Activated CD8-positive, alpha-beta T cell treated with anti-CD3 and anti-CD28 coated beads for 36 hours (primary cell): Measurements from ENCODE around the gene ACSM3. TPM values are rescaled to one million over a fixed set of nuclear protein-coding genes. Genes with fewer than 3 reads are reported as not detected.

ENCODE experiments used
- ATAC-seq: fragments of 200-7000 bp; cut with Tn5 transposase; one replicate; pipeline ENCODE4 v1.10.0; 2021; ENCODE audit warnings: mild to moderate bottlenecking, moderate library complexity
- CTCF ChIA-PET: fragments of 350-600 bp; sonication (Branson Sonifier 250); formaldehyde crosslinking; loops from one replicate; lab custom pipeline; 2021; ENCODE audit warnings: antibody characterized with exemption; lab: Charles Lee
- POLR2A ChIA-PET: fragments of 350-600 bp; sonication (Branson Sonifier 250); formaldehyde crosslinking; loops from one replicate; lab custom pipeline; 2021; ENCODE audit warnings: antibody characterized with exemption; lab: Charles Lee
- DNase-seq: peaks from one replicate; pipeline ENCODE4 v3.0.0-alpha.2; 2020
- H3K27ac Mint-ChIP-seq: one replicate; pipeline ENCODE4 v1.8.0; 2021; ENCODE audit warnings: mild to moderate bottlenecking, mixed read lengths
- H3K27me3 Mint-ChIP-seq: one replicate; pipeline ENCODE4 v1.8.0; 2021; ENCODE audit warnings: mixed read lengths
- H3K36me3 Mint-ChIP-seq: one replicate; pipeline ENCODE4 v1.8.0; 2021; ENCODE audit warnings: low read depth, mixed read lengths
- H3K4me1 Mint-ChIP-seq: one replicate; pipeline ENCODE4 v1.8.0; 2021; ENCODE audit warnings: low read depth, mixed read lengths
- H3K4me3 Mint-ChIP-seq: one replicate; pipeline ENCODE4 v1.8.0; 2021; ENCODE audit warnings: mild to moderate bottlenecking, moderate library complexity, mixed read lengths
- H3K9me3 Mint-ChIP-seq: one replicate; pipeline ENCODE4 v1.8.0; 2021; ENCODE audit warnings: mixed read lengths
- intact Hi-C: fragments of 100-400 bp; cut with micrococcal nuclease; formaldehyde crosslinking; loops from one replicate; pipeline ENCODE4 v1.10.0; 2022
- total RNA-seq, 2 experiments: library from RNA; stranded (reverse); gene quantifications; one replicate each; pipeline ENCODE4 v1.2.3, GENCODE V29; 2021
- TF ChIP-seq, protein P1 (sequence below): fragments of 200-600 bp; IDR thresholded peaks from one replicate; pipeline ENCODE4 v1.8.0; 2022; ENCODE audit warnings: antibody characterized with exemption, mild to moderate bottlenecking

The ACSM3 gene
- total RNA-seq, 2 experiments from 2014 or later = 16.1 to 16.6 TPM

DNA sequence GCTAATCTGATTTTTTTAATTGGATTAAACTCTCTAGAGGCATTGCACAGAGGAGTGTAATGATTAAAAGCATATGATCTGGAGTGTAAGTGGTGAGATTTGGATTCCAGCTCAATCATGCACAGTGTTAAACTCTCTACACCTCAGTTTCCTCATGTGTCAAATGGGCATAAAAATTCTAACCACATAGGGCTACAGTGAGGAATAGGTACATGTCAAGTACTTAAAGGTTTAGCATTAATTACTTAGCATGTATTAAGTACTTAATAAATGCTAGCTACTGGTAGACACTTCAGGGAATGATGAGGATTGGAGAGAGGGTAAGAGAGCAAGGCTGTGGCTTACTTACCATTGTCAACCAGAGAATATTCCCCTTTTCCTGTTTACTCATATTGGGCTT is 25.3 kb downstream of the ACSM3 start:
- ChIA-PET POLR2A (no interaction called here), CTCF (interaction anchor here (1.4 to 2.1 kb wide), 2 partner anchors 11 to 14 kb away, joined by 3 to 12 read pairs; no protein-coding TSS in a partner anchor)
- Mint-ChIP-seq H3K4me1 (no peaks in the 10 kb centered on the region), H3K27me3 (no peaks in the 10 kb centered on the region), H3K36me3 (no peaks in the 10 kb centered on the region), H3K4me3 (no peak overlapping the region), H3K27ac (no peak overlapping the region), H3K9me3 (no peaks in the 10 kb centered on the region)
- TF ChIP-seq, protein P1, sequence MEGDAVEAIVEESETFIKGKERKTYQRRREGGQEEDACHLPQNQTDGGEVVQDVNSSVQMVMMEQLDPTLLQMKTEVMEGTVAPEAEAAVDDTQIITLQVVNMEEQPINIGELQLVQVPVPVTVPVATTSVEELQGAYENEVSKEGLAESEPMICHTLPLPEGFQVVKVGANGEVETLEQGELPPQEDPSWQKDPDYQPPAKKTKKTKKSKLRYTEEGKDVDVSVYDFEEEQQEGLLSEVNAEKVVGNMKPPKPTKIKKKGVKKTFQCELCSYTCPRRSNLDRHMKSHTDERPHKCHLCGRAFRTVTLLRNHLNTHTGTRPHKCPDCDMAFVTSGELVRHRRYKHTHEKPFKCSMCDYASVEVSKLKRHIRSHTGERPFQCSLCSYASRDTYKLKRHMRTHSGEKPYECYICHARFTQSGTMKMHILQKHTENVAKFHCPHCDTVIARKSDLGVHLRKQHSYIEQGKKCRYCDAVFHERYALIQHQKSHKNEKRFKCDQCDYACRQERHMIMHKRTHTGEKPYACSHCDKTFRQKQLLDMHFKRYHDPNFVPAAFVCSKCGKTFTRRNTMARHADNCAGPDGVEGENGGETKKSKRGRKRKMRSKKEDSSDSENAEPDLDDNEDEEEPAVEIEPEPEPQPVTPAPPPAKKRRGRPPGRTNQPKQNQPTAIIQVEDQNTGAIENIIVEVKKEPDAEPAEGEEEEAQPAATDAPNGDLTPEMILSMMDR = no peak
- DNase-seq (no peak), ATAC-seq (no peak)
- intact Hi-C loops = no loop called here

DNA sequence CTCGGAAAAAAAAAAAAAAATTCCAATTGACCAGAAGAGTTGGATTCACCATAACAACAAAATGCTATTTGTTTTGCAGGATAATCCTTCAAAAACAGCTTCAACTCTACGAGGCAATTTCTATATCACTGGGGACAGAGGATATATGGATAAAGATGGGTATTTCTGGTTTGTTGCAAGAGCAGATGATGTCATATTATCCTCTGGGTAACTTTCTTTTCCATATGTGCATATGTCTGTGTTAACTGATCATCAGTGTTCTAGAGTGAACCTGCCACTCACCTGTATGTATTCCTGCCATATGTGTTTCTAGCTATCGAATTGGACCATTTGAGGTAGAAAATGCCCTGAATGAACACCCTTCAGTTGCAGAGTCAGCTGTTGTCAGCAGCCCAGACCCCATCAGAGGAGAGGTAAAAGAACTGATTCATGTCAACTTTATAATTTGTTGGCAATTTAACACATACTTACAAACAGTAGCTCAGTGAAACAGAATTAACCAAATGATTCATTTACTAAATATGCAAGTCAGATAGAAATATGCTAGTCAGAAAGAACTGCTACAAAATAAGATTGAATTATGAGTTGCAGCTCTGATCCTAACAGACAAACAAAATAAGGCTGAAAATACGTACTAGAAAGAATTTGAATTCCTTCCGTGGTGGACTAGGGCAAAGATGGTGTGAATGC is 28.3 kb downstream of the ACSM3 start:
- CTCF ChIA-PET = interaction anchor here (0.6 to 1.9 kb wide), 3 partner anchors 15 to 292 kb away, joined by 3 to 7 read pairs (median 4); no protein-coding TSS in a partner anchor
- Mint-ChIP-seq H3K27ac (no peak overlapping the region), H3K27me3 (no peaks in the 10 kb centered on the region), H3K4me3 (no peak overlapping the region), H3K4me1 (no peaks in the 10 kb centered on the region), H3K36me3 (peaks cover 2% of the 10 kb centered on the region), H3K9me3 (no peaks in the 10 kb centered on the region)
- ATAC-seq (no peak), DNase-seq (no peak)
- TF ChIP-seq, protein P1 = no peak
- intact Hi-C loops = no loop called here
- POLR2A ChIA-PET = no interaction called here

DNA sequence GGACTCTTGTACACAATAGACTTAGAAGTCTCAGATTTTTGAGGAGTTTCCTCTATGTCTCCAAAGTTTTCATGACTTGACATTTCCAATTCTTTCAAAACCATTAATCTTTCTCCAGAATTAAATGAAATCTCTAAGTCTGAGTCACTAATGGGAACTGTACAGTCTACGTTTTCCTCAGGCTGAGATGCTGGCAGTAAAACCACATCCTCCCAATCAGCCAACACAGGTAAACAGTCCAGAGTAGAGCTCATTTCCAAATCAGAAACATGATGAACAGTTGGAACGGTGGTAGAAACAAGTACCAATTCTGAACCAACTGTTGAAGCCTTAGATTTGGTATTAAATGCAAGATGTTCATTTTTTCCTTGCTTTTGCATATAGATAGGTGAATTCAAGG is 34.5 kb downstream of the ACSM3 start:
- intact Hi-C loops = no loop called here
- H3K9me3 Mint-ChIP-seq = no peaks in the 10 kb centered on the region
- ChIA-PET POLR2A (no interaction called here), CTCF (no interaction called here)
- H3K4me1 Mint-ChIP-seq = peaks cover 12% of the 10 kb centered on the region
- no peak overlapping the region for H3K4me3 Mint-ChIP-seq
- DNase-seq = no peak
- H3K36me3 Mint-ChIP-seq = peaks cover 15% of the 10 kb centered on the region
- H3K27me3 Mint-ChIP-seq = no peaks in the 10 kb centered on the region
- no peak for ATAC-seq
- H3K27ac Mint-ChIP-seq = no peak overlapping the region
- TF ChIP-seq, protein P1 = no peak

DNA sequence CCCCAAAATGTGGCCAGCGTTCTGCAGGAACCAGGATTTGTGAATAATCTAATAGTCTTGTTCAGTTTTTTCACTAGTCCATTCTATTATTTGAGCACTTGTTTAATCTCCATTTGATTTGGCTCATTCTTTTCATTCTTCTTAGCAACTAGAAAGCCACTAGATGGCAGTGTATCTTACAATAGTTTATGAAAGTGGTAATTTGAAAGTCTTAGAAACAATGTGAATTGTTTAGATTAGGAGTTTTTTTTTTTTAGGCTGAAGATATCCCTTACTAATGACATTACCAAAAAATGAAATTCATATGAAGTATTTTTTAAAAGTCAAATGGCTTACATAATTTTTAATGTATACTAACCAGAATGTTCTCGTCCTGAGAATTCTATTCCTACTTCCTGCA is 35.8 kb downstream of the ACSM3 start:
- DNase-seq (no peak), ATAC-seq (no peak)
- TF ChIP-seq, protein P1 = peak; percentile 64
- Mint-ChIP-seq H3K36me3 (peaks cover 15% of the 10 kb centered on the region), H3K4me1 (peaks cover 12% of the 10 kb centered on the region), H3K9me3 (no peaks in the 10 kb centered on the region), H3K27ac (no peak overlapping the region), H3K27me3 (no peaks in the 10 kb centered on the region), H3K4me3 (no peak overlapping the region)
- ChIA-PET CTCF (interaction anchor here (0.7 to 1.7 kb wide), 5 partner anchors 12 to 285 kb away, joined by 3 to 7 read pairs (median 4); no protein-coding TSS in a partner anchor), POLR2A (no interaction called here)
- intact Hi-C loops = no loop called here

DNA sequence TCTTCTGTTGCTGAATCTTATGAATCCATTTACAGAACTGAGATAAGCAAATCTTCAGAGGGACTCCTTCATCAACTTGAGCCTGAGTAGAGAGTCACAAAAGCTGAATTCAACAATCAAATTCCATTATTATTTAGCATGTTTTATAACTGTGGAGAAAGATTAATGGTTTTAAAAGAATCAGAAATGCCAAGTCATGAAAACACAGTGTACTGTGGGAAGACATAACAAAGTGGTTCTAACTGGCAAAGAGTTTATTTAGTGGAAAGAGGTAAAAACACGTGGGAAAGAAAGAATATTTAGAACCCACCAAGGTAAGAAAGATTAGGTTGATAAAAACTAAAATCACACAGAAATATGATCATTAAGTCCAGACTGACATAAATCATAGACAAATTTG is 37.5 kb downstream of the ACSM3 start:
- Mint-ChIP-seq H3K36me3 (peaks cover 15% of the 10 kb centered on the region), H3K4me3 (no peak overlapping the region), H3K4me1 (peaks cover 15% of the 10 kb centered on the region), H3K27me3 (no peaks in the 10 kb centered on the region), H3K9me3 (no peaks in the 10 kb centered on the region), H3K27ac (no peak overlapping the region)
- intact Hi-C loops = no loop called here
- POLR2A ChIA-PET = no interaction called here
- ATAC-seq = no peak
- CTCF ChIA-PET = no interaction called here
- DNase-seq = no peak
- TF ChIP-seq, protein P1 = no peak
